OCI-LY3 (cell line): ENCODE results near the gene MYPN.

ENCODE experiments used
- H2AFZ ChIP-seq: fragments of 200-600, 300-600 bp; shearing (Covaris generic); 2 replicates; pipeline ENCODE4 v1.6.0; 2014; ENCODE audit warnings: antibody characterized with exemption, low read depth, low read length
- H3K27ac ChIP-seq: fragments of 200-600, 300-600 bp; sonication (generic); 2 replicates; pipeline ENCODE4 v1.5.1; 2014; ENCODE audit warnings: mild to moderate bottlenecking, low read length, moderate library complexity, mixed read lengths
- H3K27me3 ChIP-seq: fragments of 200-600, 300-600 bp; sonication (generic); 2 replicates; pipeline ENCODE4 v1.6.1; 2014; ENCODE audit warnings: low read depth, low read length, mixed read lengths
- H3K36me3 ChIP-seq: fragments of 200-600, 300-600 bp; sonication (generic); replicated peaks from 2 replicates; pipeline ENCODE3; 2014; ENCODE audit warnings: low read depth, low read length, mixed read lengths
- H3K4me1 ChIP-seq: fragments of 300-600, 200-600 bp; sonication (generic); 2 replicates; pipeline ENCODE4 v1.6.1; 2014; ENCODE audit warnings: low read length, mixed read lengths
- H3K4me2 ChIP-seq: fragments of 200-600, 300-600 bp; sonication (generic); 2 replicates; pipeline ENCODE4 v1.6.1; 2014; ENCODE audit warnings: low read length, mixed read lengths
- H3K4me3 ChIP-seq: fragments of 300-600, 200-600 bp; sonication (generic); 2 replicates; pipeline ENCODE4 v1.5.1; 2014; ENCODE audit warnings: antibody characterized with exemption, mild to moderate bottlenecking, low read length, moderate library complexity
- H3K79me2 ChIP-seq: fragments of 300-600, 200-600 bp; shearing (Covaris generic); 2 replicates; pipeline ENCODE4 v1.6.1; 2014; ENCODE audit warnings: mild to moderate bottlenecking, low read length, mixed read lengths
- H3K9ac ChIP-seq: fragments of 300-600, 200-600 bp; shearing (Covaris generic); 2 replicates; pipeline ENCODE4 v1.6.0; 2014; ENCODE audit warnings: mild to moderate bottlenecking, low read length, moderate library complexity
- H3K9me3 ChIP-seq: fragments of 200-600, 300-600 bp; shearing (Covaris generic); 2 replicates; pipeline ENCODE4 v1.6.1; 2014; ENCODE audit warnings: low read length, mixed read lengths; ENCODE audit not compliant: insufficient read depth
- H4K20me1 ChIP-seq: fragments of 200-600, 300-600 bp; sonication (generic); 2 replicates; pipeline ENCODE4 v1.6.1; 2016; ENCODE audit warnings: low read length, mixed read lengths; ENCODE audit not compliant: insufficient read depth
- CTCF ChIP-seq: fragments of 200-600, 300-600 bp; sonication (generic); IDR thresholded peaks from 2 replicates; pipeline ENCODE4 v1.5.1; 2014; ENCODE audit warnings: antibody characterized with exemption, low read length, low read depth
- EZH2phosphoT487 ChIP-seq: fragments of 200-600 bp; shearing (Covaris generic); IDR thresholded peaks from 2 replicates; pipeline ENCODE4 v1.6.1; 2018; ENCODE audit warnings: antibody characterized with exemption, mixed run types, low read depth

MYPN gene

GRCh38 chr10:68237173-68237572 lies 127.9 kb downstream of the MYPN start:
- H3K27ac ChIP-seq: no peak overlapping the region
- H3K9me3 ChIP-seq: no peaks in the 10 kb centered on the region
- H3K4me2 ChIP-seq: no peak overlapping the region
- H3K4me3 ChIP-seq: no peak overlapping the region
- no peak overlapping the region for H2AFZ ChIP-seq
- TF ChIP-seq CTCF (no peak), EZH2phosphoT487 (no peak)
- H4K20me1 ChIP-seq: no peaks in the 10 kb centered on the region
- no peaks in the 10 kb centered on the region for H3K4me1 ChIP-seq
- H3K9ac ChIP-seq: no peak overlapping the region
- H3K79me2 ChIP-seq: no peaks in the 10 kb centered on the region
- no peaks in the 10 kb centered on the region for H3K36me3 ChIP-seq
- H3K27me3 ChIP-seq: 0 out of 2 replicates have a peak, but pooled peaks cover 7% of the 10 kb centered on the region

DNA sequence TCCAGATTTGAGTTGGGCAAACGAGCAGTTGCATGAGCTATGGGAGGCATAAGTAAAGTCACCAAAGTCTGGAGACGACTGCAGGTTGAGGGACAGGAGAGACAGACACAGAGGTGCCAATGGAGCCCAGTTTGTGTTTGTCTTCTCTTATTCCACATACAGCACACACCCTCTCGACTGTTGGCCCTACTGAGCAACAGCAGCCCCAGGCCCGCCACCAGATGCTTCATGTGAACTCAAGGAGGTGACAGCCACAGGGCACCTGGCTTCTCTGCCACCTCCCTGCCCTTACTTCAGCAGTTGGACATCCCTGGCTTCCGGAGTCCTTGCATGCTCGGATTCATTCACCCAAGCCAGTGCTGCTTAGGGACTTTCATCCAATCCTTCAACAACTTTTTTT lies 129.1 kb downstream of the MYPN start:
- Histone ChIP-seq H3K36me3 (no peaks in the 10 kb centered on the region), H3K79me2 (no peaks in the 10 kb centered on the region), H4K20me1 (no peaks in the 10 kb centered on the region), H3K4me1 (no peaks in the 10 kb centered on the region), H3K4me3 (no peak overlapping the region), H2AFZ (no peak overlapping the region), H3K9ac (no peak overlapping the region), H3K9me3 (no peaks in the 10 kb centered on the region), H3K4me2 (no peak overlapping the region), H3K27ac (no peak overlapping the region), H3K27me3 (0 out of 2 replicates have a peak, but pooled peaks cover 3% of the 10 kb centered on the region)
- TF ChIP-seq EZH2phosphoT487 (no peak), CTCF (no peak)

DNA sequence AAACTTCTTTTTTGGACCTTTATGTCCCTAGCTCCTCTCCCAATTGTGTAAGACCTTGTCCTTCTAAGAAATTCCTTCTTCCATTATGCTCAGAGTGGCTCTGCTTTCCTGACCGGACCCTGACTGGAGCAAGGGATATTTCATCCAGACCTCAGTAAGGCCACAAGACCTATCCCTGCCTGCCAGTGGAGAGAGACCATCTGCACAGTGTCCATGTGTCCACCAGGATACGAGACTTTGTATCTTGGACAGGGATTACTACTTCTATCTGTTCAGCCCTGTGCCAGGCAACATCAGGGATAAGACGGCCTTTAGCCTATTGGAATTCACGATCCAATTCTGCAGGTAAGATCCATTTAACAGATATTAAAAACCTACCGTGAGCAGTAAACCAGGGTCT lies 129.8 kb downstream of the MYPN start:
- Histone ChIP-seq H3K9ac (no peak overlapping the region), H3K27me3 (no peaks in the 10 kb centered on the region), H3K4me1 (no peaks in the 10 kb centered on the region), H2AFZ (no peak overlapping the region), H4K20me1 (no peaks in the 10 kb centered on the region), H3K9me3 (no peaks in the 10 kb centered on the region), H3K79me2 (no peaks in the 10 kb centered on the region), H3K27ac (no peak overlapping the region), H3K4me3 (no peak overlapping the region), H3K4me2 (no peak overlapping the region), H3K36me3 (no peaks in the 10 kb centered on the region)
- TF ChIP-seq EZH2phosphoT487: no peak
- no peak for TF ChIP-seq CTCF

DNA sequence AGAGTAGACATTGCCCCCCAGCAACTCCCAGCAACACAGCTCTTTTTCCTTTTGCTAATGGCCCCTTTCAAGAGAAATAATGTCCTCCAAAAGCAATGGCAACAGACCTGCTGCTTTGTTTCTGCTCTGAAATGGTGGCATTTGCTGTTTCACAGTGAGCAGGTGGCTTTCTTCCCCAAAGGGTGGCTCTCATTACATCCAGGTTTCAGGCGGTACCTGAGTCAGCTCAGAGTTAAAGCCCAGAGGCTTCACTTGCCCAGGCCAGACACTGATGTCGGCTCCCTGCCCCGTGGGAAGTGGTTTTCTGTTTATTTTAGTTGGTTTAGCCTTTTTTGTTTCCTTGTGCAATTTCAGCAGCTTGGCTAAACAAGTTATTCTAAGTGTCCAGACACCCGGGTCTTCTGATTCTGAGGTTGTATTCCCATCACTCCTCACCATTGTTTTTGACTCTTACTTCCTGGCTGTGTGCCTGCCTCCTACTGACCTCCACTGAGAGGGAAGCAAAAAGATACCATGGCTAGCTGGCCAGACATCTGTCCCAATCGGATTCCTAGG lies 130.4 kb downstream of the MYPN start:
- H2AFZ ChIP-seq: no peak overlapping the region
- no peak overlapping the region for H3K9ac ChIP-seq
- H3K27ac ChIP-seq: no peak overlapping the region
- no peak overlapping the region for H3K4me3 ChIP-seq
- no peaks in the 10 kb centered on the region for H3K9me3 ChIP-seq
- H3K27me3 ChIP-seq: no peaks in the 10 kb centered on the region
- H3K79me2 ChIP-seq: no peaks in the 10 kb centered on the region
- H3K4me1 ChIP-seq: no peaks in the 10 kb centered on the region
- H3K36me3 ChIP-seq: no peaks in the 10 kb centered on the region
- H4K20me1 ChIP-seq: no peaks in the 10 kb centered on the region
- H3K4me2 ChIP-seq: no peak overlapping the region
- TF ChIP-seq CTCF: no peak
- no peak for TF ChIP-seq EZH2phosphoT487
